Suprapubic skin (tissue), 4 donors: Measurements from ENCODE around the gene CAMK1D.

Experiments
- POLR2A ChIP-seq, 2 donors: fragments of 450-650 bp; IDR thresholded peaks; one replicate each; pipeline ENCODE4 v1.6.1; 2017; ENCODE audit warnings: antibody characterized with exemption in 2 of 2, mild to moderate bottlenecking in 2 of 2, moderate library complexity in 2 of 2
- POLR2AphosphoS5 ChIP-seq, 3 donors: sonication (generic); formaldehyde crosslinking; IDR thresholded peaks; one replicate each; pipeline ENCODE4 v1.6.1; 2017; ENCODE audit warnings: antibody characterized with exemption in 3 of 3
- TF ChIP-seq, protein P1 (sequence below), 2 donors: fragments of 200-600 bp in 1 of 2; fragments of 450-650 bp in 1 of 2; sonication (generic) in 1 of 2; IDR thresholded peaks; one replicate each; pipeline ENCODE4 v1.5.1; 2016 to 2019; ENCODE audit warnings: antibody characterized with exemption in 2 of 2, mild to moderate bottlenecking in 1 of 2, moderate library complexity in 1 of 2

DNA sequence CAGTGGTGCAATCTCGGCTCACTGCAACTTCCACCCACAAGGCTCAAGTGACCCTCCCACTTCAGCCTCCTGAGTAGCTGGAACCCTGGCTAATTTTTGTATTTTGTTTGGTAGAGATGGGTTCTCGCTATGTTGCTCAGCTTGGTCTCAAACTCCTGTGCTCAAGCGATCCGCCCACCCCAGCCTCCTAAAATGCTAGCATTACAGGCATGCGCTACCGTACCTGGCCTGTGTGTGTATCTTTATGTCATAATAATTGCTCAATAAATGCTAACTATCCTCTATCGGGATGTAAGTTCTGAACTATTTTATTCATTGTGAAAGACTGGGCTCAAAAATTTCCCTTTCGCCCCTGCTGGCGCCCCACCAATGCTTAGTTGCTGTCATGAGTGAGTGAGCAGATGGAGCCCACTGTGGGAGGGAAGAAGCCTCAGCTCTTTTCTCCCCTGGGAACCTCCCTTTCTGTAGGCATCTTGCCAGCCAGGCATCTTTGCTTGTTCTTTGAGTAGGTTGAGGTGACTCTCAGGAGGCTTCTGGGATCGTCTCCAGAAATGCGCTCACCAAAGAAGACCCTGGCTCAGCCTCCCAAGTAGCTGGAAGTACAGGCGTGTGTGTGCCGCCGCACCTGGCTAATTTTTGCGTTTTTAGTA lies 38.3 kb downstream of the CAMK1D start:
- TF ChIP-seq, protein P1, sequence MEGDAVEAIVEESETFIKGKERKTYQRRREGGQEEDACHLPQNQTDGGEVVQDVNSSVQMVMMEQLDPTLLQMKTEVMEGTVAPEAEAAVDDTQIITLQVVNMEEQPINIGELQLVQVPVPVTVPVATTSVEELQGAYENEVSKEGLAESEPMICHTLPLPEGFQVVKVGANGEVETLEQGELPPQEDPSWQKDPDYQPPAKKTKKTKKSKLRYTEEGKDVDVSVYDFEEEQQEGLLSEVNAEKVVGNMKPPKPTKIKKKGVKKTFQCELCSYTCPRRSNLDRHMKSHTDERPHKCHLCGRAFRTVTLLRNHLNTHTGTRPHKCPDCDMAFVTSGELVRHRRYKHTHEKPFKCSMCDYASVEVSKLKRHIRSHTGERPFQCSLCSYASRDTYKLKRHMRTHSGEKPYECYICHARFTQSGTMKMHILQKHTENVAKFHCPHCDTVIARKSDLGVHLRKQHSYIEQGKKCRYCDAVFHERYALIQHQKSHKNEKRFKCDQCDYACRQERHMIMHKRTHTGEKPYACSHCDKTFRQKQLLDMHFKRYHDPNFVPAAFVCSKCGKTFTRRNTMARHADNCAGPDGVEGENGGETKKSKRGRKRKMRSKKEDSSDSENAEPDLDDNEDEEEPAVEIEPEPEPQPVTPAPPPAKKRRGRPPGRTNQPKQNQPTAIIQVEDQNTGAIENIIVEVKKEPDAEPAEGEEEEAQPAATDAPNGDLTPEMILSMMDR (IDR thresholded peaks at IDR 0.05), result no peak
- TF ChIP-seq POLR2AphosphoS5 (IDR thresholded peaks at IDR 0.05) (no peak), POLR2A (IDR thresholded peaks at IDR 0.05) (no peak)
